Measurements from ENCODE around the gene CNTN5. TPM values are rescaled to one million over a fixed set of nuclear protein-coding genes. Genes with fewer than 3 reads are reported as not detected.

CNTN5 gene
- total RNA-seq, 1 donor from 2014 or later = 0.36 TPM

DNA sequence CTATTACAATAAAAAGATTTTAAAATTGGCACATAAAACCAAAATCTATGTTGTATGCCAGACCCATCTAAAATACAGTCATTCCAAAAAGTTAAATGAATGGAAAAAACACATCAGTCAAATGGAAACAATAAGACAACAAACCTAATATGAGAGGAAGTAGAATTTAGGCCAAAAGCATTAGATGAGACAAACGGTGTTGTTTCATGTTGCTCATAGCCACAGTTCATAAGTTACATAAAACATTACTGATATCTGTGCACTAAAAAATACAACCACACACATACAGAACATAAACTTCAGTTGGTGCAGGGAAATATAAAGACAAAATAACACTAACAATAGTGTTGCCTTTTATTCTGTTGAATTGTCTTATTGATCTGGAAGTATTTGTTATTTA is 661.9 kb downstream of the CNTN5 start:
- H3K27me3 ChIP-seq (ENCODE audit: low read depth) = no peaks in the 10 kb centered on the region
- no peaks in the 10 kb centered on the region for H3K36me3 ChIP-seq
- intact Hi-C loops (cut with micrococcal nuclease) = no loop called here
- no peak for DNase-seq
- TF ChIP-seq, protein P1, sequence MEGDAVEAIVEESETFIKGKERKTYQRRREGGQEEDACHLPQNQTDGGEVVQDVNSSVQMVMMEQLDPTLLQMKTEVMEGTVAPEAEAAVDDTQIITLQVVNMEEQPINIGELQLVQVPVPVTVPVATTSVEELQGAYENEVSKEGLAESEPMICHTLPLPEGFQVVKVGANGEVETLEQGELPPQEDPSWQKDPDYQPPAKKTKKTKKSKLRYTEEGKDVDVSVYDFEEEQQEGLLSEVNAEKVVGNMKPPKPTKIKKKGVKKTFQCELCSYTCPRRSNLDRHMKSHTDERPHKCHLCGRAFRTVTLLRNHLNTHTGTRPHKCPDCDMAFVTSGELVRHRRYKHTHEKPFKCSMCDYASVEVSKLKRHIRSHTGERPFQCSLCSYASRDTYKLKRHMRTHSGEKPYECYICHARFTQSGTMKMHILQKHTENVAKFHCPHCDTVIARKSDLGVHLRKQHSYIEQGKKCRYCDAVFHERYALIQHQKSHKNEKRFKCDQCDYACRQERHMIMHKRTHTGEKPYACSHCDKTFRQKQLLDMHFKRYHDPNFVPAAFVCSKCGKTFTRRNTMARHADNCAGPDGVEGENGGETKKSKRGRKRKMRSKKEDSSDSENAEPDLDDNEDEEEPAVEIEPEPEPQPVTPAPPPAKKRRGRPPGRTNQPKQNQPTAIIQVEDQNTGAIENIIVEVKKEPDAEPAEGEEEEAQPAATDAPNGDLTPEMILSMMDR (IDR thresholded peaks at IDR 0.05; ENCODE audit: borderline replicate concordance) = no peak
- no peaks in the 10 kb centered on the region for H3K4me1 ChIP-seq
- no peak overlapping the region for H3K4me3 ChIP-seq
- H3K9me3 ChIP-seq (replicated peaks) = no peaks in the 10 kb centered on the region
- H3K27ac ChIP-seq (replicated peaks) = no peak overlapping the region

DNA sequence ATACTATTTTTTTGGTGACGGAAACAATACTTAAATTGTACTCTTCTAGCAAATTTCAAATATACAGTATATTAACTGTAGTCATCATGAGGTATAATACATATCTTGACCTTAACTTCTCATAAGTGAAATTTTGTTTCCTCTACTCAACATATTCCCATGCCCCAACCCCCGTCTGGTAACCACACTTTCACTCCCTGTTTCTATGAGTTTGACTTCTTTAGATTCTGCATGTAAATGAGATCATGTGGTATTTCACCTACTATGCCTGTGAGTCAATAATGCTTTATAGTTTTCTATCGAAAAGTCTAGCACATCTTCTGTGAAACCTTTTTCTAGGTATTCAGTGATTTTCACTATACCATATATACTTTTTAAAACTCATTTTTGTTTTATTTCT is 663.2 kb downstream of the CNTN5 start:
- no peaks in the 10 kb centered on the region for H3K4me1 ChIP-seq
- no peak overlapping the region for H3K27ac ChIP-seq (replicated peaks)
- TF ChIP-seq, protein P1 (IDR thresholded peaks at IDR 0.05; ENCODE audit: borderline replicate concordance) = no peak
- H3K27me3 ChIP-seq (ENCODE audit: low read depth) = no peaks in the 10 kb centered on the region
- H3K9me3 ChIP-seq (replicated peaks) = no peaks in the 10 kb centered on the region
- H3K36me3 ChIP-seq = no peaks in the 10 kb centered on the region
- no peak overlapping the region for H3K4me3 ChIP-seq
- no peak for DNase-seq
- intact Hi-C loops (cut with micrococcal nuclease) = no loop called here

DNA sequence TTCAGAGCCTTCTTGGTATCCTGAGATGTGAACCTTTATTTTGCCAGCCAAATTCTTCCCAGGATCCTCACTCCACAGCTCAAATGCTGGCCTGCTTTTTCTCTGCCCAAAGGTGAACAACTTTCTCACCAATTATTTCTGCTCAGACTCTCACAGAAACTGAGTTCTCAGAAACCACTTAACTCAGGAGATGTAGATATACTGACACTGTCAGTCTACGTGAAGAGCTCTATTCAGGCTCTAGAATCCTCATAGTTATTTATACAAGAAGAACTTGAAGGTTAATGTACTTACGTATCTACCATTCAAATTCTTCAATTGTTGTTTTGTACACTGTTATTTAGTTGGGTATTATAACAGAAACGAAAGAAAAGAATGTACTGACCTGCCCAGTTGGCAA is 666.1 kb downstream of the CNTN5 start:
- H3K4me1 ChIP-seq = no peaks in the 10 kb centered on the region
- DNase-seq = no peak
- TF ChIP-seq, protein P1 (IDR thresholded peaks at IDR 0.05; ENCODE audit: borderline replicate concordance) = no peak
- peaks cover 14% of the 10 kb centered on the region for H3K9me3 ChIP-seq (replicated peaks)
- H3K27me3 ChIP-seq (ENCODE audit: low read depth) = no peaks in the 10 kb centered on the region
- no peak overlapping the region for H3K4me3 ChIP-seq
- intact Hi-C loops (cut with micrococcal nuclease) = no loop called here
- no peaks in the 10 kb centered on the region for H3K36me3 ChIP-seq
- no peak overlapping the region for H3K27ac ChIP-seq (replicated peaks)

DNA sequence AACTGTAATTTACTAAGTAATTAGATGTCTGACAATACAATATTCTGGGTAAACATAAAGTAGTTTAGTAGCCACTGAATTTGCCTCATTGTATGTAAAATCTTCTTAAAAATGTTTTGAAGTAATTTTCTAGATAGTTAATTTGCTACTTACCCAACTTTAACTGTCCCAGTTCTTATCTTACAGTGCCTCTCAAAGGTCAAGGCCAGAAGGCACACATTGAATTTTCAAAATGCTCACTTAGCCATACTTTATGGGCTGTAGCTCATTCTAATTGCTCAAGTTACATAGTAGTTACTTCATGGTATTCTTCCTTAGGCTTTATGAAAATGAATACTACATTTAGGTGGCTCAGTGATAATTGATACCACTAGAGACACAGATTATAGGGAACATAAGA is 666.6 kb downstream of the CNTN5 start:
- Histone ChIP-seq H3K4me3 (no peak overlapping the region), H3K36me3 (no peaks in the 10 kb centered on the region), H3K9me3 (replicated peaks) (peaks cover 19% of the 10 kb centered on the region), H3K4me1 (no peaks in the 10 kb centered on the region), H3K27me3 (ENCODE audit: low read depth) (no peaks in the 10 kb centered on the region), H3K27ac (replicated peaks) (no peak overlapping the region)
- TF ChIP-seq, protein P1 (IDR thresholded peaks at IDR 0.05; ENCODE audit: borderline replicate concordance) = no peak
- no peak for DNase-seq
- intact Hi-C loops (cut with micrococcal nuclease) = no loop called here

DNA sequence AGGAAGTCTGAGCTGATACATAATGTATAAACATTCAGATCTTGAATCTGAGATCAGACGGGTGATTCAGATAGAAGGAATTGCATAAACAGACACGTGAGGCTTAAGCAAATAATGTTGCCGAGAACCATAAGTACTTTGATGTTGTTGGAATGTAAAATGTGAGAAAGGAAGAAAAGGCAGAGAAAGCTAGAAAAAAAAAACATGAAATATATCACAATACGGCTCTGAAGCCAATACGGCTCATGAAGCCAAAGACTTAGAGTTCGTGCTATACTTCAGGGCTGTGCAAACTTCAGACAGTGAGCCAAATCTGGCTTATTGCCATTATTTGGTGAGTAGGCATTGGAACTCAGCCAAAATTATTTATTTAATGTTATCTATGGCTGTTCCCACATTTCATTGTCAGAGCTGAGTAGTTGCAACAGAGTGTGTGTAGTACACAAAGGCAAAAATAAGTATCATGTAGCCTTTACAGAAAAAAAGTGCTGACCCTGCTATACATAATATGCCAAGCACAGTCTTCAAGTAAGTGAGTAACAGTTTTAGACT is 673.3 kb downstream of the CNTN5 start:
- Histone ChIP-seq H3K9me3 (replicated peaks) (peaks cover 27% of the 10 kb centered on the region), H3K4me3 (no peak overlapping the region), H3K4me1 (no peaks in the 10 kb centered on the region), H3K27me3 (ENCODE audit: low read depth) (no peaks in the 10 kb centered on the region), H3K27ac (replicated peaks) (no peak overlapping the region), H3K36me3 (no peaks in the 10 kb centered on the region)
- TF ChIP-seq, protein P1 (IDR thresholded peaks at IDR 0.05; ENCODE audit: borderline replicate concordance) = no peak
- intact Hi-C loops (cut with micrococcal nuclease) = no loop called here
- no peak for DNase-seq
